Stimulated activated CD4-positive, alpha-beta T cell treated with anti-CD3 and anti-CD28 coated beads, Interleukin-4, amount 100 ng/mL, for 4 hours (primary cell): ENCODE data around the gene ADAMTSL1.
"Not testable (repeated sequence)": the region's sequence is repeated elsewhere in the genome, so short reads cannot be mapped to it uniquely, and the experiment has no call there.

Experiments
- DNase-seq, 2 experiments: peaks; one replicate each; pipeline ENCODE4 v3.0.0-alpha.2; 2020

The ADAMTSL1 gene

GRCh38 chr9:18920141-18921084 lies 446.5 kb downstream of the ADAMTSL1 start:
- DNase-seq: no peak

DNA sequence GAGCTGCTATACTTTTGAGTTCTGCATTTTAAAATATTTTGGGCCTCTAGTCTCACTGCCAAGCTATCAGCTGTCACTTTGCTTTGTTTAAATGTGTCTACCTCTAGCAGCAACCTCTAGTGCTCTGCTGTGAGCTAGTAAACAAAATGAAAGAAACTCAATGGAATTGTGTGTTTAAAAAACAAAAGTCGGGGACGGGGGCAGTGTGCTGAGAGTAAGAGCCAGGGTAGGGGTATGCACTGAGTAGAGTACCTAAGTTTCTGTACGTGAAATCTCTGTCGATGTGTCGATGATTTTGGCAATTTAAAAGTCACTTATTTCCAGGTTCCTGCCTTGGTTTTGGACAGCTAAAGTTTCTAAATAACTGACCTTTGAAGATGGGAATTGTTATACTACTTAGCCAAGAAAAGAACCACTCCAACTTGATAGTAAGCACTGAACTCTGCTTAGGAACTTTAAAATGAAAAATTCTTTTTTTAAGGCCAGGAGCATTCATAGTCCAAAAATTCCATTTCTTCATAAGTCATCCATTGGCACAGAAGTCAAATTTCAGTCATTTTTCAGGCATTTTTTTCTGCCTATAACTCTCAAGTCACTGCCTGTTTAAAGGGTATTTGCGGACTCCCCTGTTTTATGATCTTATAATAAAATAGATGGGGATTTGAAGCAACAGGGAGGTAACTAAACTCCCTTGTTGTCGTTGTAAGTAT lies 447.6 kb downstream of the ADAMTSL1 start:
- DNase-seq: no peak

- DNase-seq: no peak
Observed at GRCh38 chr9:18922161-18922885, 448.4 kb downstream of the ADAMTSL1 start.

GRCh38 chr9:18923167-18923566 lies 449.2 kb downstream of the ADAMTSL1 start:
- DNase-seq: no peak

GRCh38 chr9:18923671-18924430 lies 449.9 kb downstream of the ADAMTSL1 start:
- DNase-seq: no peak

- no peak for DNase-seq
Observed at GRCh38 chr9:18925880-18926279, 451.9 kb downstream of the ADAMTSL1 start.

- no peak for DNase-seq
Observed at GRCh38 chr9:18926513-18926912, 452.6 kb downstream of the ADAMTSL1 start.

GRCh38 chr9:18928711-18929110 lies 454.8 kb downstream of the ADAMTSL1 start:
- no peak for DNase-seq

GRCh38 chr9:18930611-18931010 lies 456.7 kb downstream of the ADAMTSL1 start:
- DNase-seq: not testable (repeated sequence)

- DNase-seq: no peak
Observed at GRCh38 chr9:18935541-18935940, 461.6 kb downstream of the ADAMTSL1 start.

DNA sequence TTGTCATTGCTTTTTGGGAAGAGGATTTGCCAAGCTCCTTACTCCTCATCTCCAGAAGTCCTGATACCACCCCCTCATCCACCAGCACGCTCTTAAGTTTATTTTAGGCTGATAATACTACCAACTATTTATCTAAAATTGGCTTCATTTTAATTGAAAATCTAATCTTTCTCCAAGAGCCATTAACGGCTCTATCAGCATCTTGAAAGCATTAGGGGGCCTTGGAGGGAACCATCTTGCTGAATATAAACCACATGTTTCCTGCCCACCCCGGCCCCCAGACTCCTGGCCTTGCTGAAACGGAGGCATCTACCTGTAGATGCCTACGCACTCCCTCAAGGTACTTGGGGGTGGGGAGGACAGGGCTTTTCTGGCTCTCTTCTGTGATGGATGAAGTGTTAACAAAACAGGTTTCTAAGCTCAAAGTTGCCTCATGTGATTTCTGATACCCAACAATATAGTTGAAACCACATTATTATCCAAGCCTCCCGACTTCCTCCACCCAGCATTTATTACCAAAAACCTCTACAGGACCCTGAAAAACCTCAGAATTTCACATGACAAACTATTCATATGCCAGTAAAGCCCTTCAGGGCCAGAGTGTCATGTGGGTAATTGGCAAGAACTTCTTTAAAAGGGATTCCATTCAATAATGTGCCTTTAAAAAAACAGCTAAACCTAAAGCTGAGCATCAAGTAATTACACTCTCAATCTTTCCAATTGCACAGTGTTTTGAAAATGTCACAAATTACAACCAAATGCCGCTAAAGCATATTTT lies 462.3 kb downstream of the ADAMTSL1 start:
- DNase-seq: no peak

DNA sequence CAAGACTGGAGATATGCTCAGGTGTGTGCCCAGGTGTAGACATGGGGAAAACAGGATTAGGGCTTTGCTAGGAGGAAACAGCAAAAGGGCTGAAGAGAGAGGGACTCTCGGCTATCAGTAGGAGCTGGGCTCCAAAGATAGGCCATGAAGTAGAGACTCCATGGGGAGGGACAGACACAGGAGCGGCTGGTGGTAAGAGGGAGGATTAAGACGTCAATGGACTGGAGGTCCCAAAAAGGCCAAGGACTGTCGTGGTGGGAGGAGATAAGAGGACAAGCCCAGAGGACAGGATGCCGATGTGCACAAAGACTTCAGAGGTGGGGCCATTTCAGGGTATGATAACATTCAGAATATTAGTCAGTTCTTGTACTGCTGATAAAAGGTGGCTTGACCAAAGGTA lies 466.0 kb downstream of the ADAMTSL1 start:
- DNase-seq: no peak

GRCh38 chr9:18941060-18941740 lies 467.2 kb downstream of the ADAMTSL1 start:
- no peak for DNase-seq

DNA sequence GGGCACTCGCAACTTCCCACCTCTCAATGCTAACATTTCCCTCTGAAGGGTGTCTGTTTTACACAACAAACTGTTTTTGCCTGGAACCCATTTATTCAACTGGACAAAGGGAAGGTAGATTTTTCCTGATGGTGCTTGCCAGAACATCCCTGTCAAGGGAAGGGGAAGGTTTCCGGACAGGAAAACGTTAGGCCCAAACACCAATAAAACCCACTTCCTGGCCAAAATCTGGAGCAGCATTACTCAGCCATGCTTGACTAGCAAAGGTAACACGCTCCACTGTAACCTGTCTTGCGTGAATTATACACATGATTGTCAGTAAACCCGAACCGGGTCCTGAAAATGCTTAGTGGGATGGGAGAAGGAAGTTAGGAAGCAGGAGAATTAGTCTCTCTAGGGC lies 468.8 kb downstream of the ADAMTSL1 start:
- no peak for DNase-seq

DNA sequence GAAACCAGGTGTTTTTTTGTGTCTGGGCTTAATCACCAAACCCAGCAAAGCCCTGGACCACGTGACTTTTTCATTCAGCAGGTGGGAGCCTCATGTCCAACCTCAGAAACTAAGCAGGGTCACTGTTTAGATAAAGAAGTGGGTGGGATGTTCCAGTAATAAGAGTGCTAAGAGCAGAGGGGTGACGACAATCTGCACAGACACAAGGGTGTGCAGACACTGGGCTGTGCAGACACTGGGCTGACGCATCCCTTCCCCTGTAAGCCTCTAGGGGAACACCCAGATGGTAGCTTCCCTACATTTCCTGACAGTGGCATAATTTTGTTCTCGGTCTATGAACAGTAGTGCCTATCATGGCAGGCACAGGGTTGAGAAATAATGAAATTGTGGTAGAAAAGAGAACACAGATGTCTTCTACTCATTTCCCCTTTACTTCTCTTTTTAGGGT lies 474.0 kb downstream of the ADAMTSL1 start:
- DNase-seq: no peak

- no peak for DNase-seq
Observed at GRCh38 chr9:18951936-18952335, 478.0 kb downstream of the ADAMTSL1 start.

DNA sequence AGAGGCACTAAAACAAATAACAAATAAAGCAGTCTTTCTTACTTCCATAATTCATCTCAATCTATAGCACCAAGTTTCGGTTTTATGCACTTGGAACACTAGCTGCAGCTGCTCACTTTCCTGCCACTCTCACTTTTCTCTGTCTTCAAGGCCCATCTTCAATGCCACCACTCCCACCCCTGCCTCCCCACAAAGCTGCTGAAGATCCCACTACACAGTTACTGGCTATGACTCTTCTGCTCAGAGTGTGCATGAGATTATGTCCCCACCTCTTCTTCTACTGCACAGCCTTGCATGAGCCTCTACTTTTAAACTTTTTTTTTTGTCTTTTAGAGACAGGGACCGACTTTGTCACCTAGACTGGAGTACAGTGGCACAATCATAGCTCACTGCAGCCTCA lies 481.7 kb downstream of the ADAMTSL1 start:
- no peak for DNase-seq
